ENCODE measurements around the gene SF3B6.

Gene SF3B6

DNA sequence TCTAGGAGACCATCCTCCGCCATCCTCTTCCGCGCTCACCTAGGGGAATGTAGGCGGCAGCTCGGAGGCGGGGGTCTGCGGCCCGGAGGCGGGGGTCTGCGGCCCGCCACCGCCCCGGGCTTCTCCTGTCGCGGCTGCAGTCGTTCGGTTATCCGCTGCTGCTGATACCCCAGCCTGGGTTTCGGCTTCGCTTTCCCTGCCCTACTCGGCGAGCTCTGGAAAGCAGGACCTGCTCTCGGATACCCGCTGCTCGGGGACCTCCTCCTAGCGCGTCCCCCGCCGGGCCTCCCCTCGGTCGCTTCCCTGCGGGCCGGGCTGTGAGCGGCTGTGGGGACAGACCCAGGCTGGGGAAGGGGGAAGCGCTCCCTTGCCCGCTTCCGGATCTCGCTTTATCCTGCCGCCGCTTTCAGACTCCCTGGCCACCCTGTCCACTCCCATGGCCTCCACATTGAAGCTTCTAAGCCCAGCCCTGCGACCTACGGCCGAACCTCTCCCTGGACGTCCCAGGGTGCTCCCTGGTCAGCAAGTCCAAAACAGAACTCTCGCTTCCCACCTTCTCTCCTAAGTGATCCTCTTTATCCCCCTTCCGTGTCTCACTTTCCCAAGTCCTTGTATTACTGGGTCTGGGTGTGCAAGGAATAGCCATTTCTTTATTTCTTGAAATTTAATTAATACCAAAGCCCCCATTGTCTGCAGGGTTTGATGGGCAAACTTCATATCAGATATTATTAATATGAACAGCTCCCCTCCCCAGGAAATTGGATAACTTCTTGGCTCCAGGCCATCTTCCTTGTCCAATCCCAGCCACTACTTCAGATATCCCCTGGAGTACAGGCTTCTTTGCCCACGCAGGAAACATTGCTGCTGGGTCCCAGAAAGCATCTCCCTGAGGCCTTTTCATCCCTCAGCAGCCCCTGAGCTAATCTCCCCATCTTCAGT lies 25.8 kb downstream of the SF3B6 start:
- Histone ChIP-seq H3K4me3 (replicated peaks; ENCODE audit: insufficient read depth, low read length) (peak overlapping the region; percentile 41), H3K27ac (replicated peaks) (no peak overlapping the region), H3K27me3 (ENCODE audit: insufficient read depth, poor library complexity, severe bottlenecking) (peaks cover 31% of the 10 kb centered on the region)
- TF ChIP-seq GABPA (IDR thresholded peaks at IDR 0.05; ENCODE audit: low read depth) (no peak), REST (IDR thresholded peaks at IDR 0.05; ENCODE audit: insufficient replicate concordance, low read depth) (no peak), SPI1 (IDR thresholded peaks at IDR 0.05; ENCODE audit: borderline replicate concordance, low read depth) (no peak), POLR2AphosphoS5 (IDR thresholded peaks at IDR 0.05; ENCODE audit: low read depth) (no peak), CTCF (IDR thresholded peaks at IDR 0.05; ENCODE audit: insufficient read depth, low read length) (no peak)
- no peak for DNase-seq (ENCODE audit: low read depth in 1 of 2, low spot score in 1 of 2)

DNA sequence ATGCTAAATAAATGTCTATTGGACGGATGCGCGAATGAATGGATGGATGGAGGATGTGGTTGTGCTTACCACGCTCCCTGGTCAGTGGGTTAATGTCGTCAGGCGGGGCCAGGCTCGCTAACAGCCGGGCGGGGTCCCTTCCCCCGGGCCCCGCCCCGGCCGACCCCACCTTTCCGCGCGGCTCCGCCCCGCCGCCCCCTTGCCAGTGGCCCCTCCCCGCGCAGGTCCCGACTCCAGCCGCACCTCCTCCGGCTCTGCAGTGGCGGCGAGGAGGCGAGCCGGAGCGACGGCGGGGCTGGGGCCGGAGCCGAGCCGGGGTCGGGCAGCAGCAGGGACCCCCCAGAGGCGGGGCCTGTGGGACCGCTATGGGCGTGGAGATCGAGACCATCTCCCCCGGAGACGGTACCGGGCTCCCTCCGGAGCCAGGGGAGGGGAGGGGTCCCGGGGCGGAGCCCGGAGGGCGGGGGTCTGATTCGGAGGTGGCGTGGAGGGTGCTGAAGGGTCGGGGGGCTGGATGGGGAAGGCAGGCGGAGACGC lies 26.6 kb downstream of the SF3B6 start, which contains the start of gene FKBP1B:
Gene FKBP1B (plus strand): TSS at position 257 of the 537 bp plus-strand sequence. CDS start 109 bp downstream, at position 366.
- DNase-seq (ENCODE audit: low read depth in 1 of 2, low spot score in 1 of 2), result no peak
- H3K4me3 ChIP-seq (replicated peaks; ENCODE audit: insufficient read depth, low read length), result peak within 1 kb of the TSS; percentile 41
- H3K27me3 ChIP-seq (ENCODE audit: insufficient read depth, poor library complexity, severe bottlenecking), result peaks cover 31% of the 10 kb centered on the region
- no peak within 1 kb of the TSS for H3K27ac ChIP-seq (replicated peaks)
- TF ChIP-seq CTCF (IDR thresholded peaks at IDR 0.05; ENCODE audit: insufficient read depth, low read length) (no peak), GABPA (IDR thresholded peaks at IDR 0.05; ENCODE audit: low read depth) (no peak), SPI1 (IDR thresholded peaks at IDR 0.05; ENCODE audit: borderline replicate concordance, low read depth) (no peak), POLR2AphosphoS5 (IDR thresholded peaks at IDR 0.05; ENCODE audit: low read depth) (no peak), REST (IDR thresholded peaks at IDR 0.05; ENCODE audit: insufficient replicate concordance, low read depth) (no peak)

GRCh38 chr2:24048769-24049484 lies 27.2 kb downstream of the SF3B6 start:
- Histone ChIP-seq H3K27ac (replicated peaks) (no peak overlapping the region), H3K4me3 (replicated peaks; ENCODE audit: insufficient read depth, low read length) (peak overlapping the region; percentile 41), H3K27me3 (ENCODE audit: insufficient read depth, poor library complexity, severe bottlenecking) (peaks cover 31% of the 10 kb centered on the region)
- DNase-seq (ENCODE audit: low read depth in 1 of 2, low spot score in 1 of 2), result no peak
- TF ChIP-seq CTCF (IDR thresholded peaks at IDR 0.05; ENCODE audit: insufficient read depth, low read length) (no peak), POLR2AphosphoS5 (IDR thresholded peaks at IDR 0.05; ENCODE audit: low read depth) (no peak), REST (IDR thresholded peaks at IDR 0.05; ENCODE audit: insufficient replicate concordance, low read depth) (no peak), SPI1 (IDR thresholded peaks at IDR 0.05; ENCODE audit: borderline replicate concordance, low read depth) (no peak), GABPA (IDR thresholded peaks at IDR 0.05; ENCODE audit: low read depth) (no peak)

Data from HL-60 (cell line).